GM12892 (cell line): ENCODE results near the gene WNT8B.

ENCODE experiments used
- POLR2A ChIP-seq: IDR thresholded peaks from 2 replicates; pipeline ENCODE4 v1.6.1; 2011; ENCODE audit warnings: low read depth, low read length, control low read depth
- POLR2AphosphoS5 ChIP-seq: IDR thresholded peaks from 2 replicates; pipeline ENCODE4 v1.6.1; 2011; ENCODE audit warnings: low read depth, low read length, control low read depth

- no peak for TF ChIP-seq POLR2AphosphoS5
- TF ChIP-seq POLR2A: no peak
Measured at GRCh38 chr10:100528123-100528886, 65.5 kb downstream of the WNT8B start.
